ENCODE measurements around the gene MMP27. TPM values are rescaled to one million over a fixed set of nuclear protein-coding genes. Genes with fewer than 3 reads are reported as not detected.
"Not testable (repeated sequence)": the region's sequence is repeated elsewhere in the genome, so short reads cannot be mapped to it uniquely, and the experiment has no call there.

Gene MMP27
- total RNA-seq, 2 donors from 2014 or later, result 0.16 TPM; not detected in 1

- Histone ChIP-seq H3K27me3 (no peaks in the 10 kb centered on the region), H3K27ac (no peak overlapping the region), H3K4me1 (no peaks in the 10 kb centered on the region), H3K9ac (ENCODE audit: low read depth in 2 of 2, low read length in 2 of 2) (no peak overlapping the region), H3K9me3 (no peaks in the 10 kb centered on the region), H3K36me3 (no peaks in the 10 kb centered on the region), H3K4me3 (no peak overlapping the region)
- peak; percentile 82 for DNase-seq
- peak; percentile 79 for TF ChIP-seq CTCF (IDR thresholded peaks at IDR 0.05)
- intact Hi-C loops (cut with DNase I), result loop anchor here (5.0 kb wide), 2 partner anchors 209 to 324 kb away; no protein-coding TSS in a partner anchor
Observed at GRCh38 chr11:102733232-102733875, 27.8 kb upstream of the MMP27 start.

- H3K4me3 ChIP-seq; H3K4me1 ChIP-seq; H3K27me3 ChIP-seq; H3K9me3 ChIP-seq; H3K36me3 ChIP-seq; H3K9ac ChIP-seq (ENCODE audit: low read depth in 2 of 2, low read length in 2 of 2); H3K27ac ChIP-seq; DNase-seq: not testable (repeated sequence)
- intact Hi-C loops (cut with DNase I), result loop anchor here (5.0 kb wide), 2 partner anchors 211 to 326 kb away; no protein-coding TSS in a partner anchor
Observed at GRCh38 chr11:102730944-102731343, 25.4 kb upstream of the MMP27 start.

GRCh38 chr11:102729849-102730815, 24.6 kb upstream of the MMP27 start:
- H3K4me3 ChIP-seq, result no peak overlapping the region
- TF ChIP-seq CTCF (IDR thresholded peaks at IDR 0.05), result no peak
- H3K27me3 ChIP-seq, result no peaks in the 10 kb centered on the region
- H3K27ac ChIP-seq, result no peak overlapping the region
- H3K9ac ChIP-seq (ENCODE audit: low read depth in 2 of 2, low read length in 2 of 2), result no peak overlapping the region
- H3K4me1 ChIP-seq, result no peaks in the 10 kb centered on the region
- no peak for DNase-seq
- no peaks in the 10 kb centered on the region for H3K9me3 ChIP-seq
- no peaks in the 10 kb centered on the region for H3K36me3 ChIP-seq
- intact Hi-C loops (cut with DNase I), result loop anchor here (5.0 kb wide), 2 partner anchors 212 to 327 kb away; no protein-coding TSS in a partner anchor

GRCh38 chr11:102727890-102728289, 22.3 kb upstream of the MMP27 start:
- Histone ChIP-seq H3K4me3 (no peak overlapping the region), H3K9me3 (no peaks in the 10 kb centered on the region), H3K36me3 (no peaks in the 10 kb centered on the region), H3K9ac (ENCODE audit: low read depth in 2 of 2, low read length in 2 of 2) (no peak overlapping the region), H3K27me3 (no peaks in the 10 kb centered on the region), H3K27ac (no peak overlapping the region), H3K4me1 (no peaks in the 10 kb centered on the region)
- DNase-seq, result no peak
- intact Hi-C loops (cut with DNase I), result no loop called here
- TF ChIP-seq CTCF (IDR thresholded peaks at IDR 0.05), result no peak

- H3K9ac ChIP-seq (ENCODE audit: low read depth in 2 of 2, low read length in 2 of 2), result no peak within 1 kb of the TSS
- DNase-seq, result no peak
- no peak for TF ChIP-seq CTCF (IDR thresholded peaks at IDR 0.05)
- no peak within 1 kb of the TSS for H3K4me3 ChIP-seq
- H3K9me3 ChIP-seq, result no peaks in the 10 kb centered on the region
- intact Hi-C loops (cut with DNase I), result no loop called here
- no peaks in the 10 kb centered on the region for H3K27me3 ChIP-seq
- H3K36me3 ChIP-seq, result no peaks in the 10 kb centered on the region
- H3K27ac ChIP-seq, result no peak within 1 kb of the TSS
- no peaks in the 10 kb centered on the region for H3K4me1 ChIP-seq
Observed at GRCh38 chr11:102724904-102725500, 19.4 kb upstream of the MMP27 start, which contains the start of gene MMP8. Gene MMP8, minus strand, starts transcription at chr11:102724954. Its CDS starts 99 bp downstream, at chr11:102724855.
